K562 (cell line): Measurements from ENCODE around the gene CASP6. TPM values are rescaled to one million over a fixed set of nuclear protein-coding genes. Genes with fewer than 3 reads are reported as not detected.

Experiments
- C11orf30 ChIP-seq: fragments of 450-650 bp; IDR thresholded peaks from 2 replicates; pipeline ENCODE4 v1.6.1; 2016; ENCODE audit warnings: low read depth, mild to moderate bottlenecking
- EHMT2 ChIP-seq: fragments of 450-650 bp; IDR thresholded peaks from 2 replicates; pipeline ENCODE4 v1.6.1; 2018; ENCODE audit warnings: antibody characterized with exemption
- GATA2 ChIP-seq: sonication (generic); formaldehyde crosslinking; IDR thresholded peaks from 2 replicates; pipeline ENCODE4 v1.4.0; 2020; ENCODE audit warnings: mild to moderate bottlenecking, missing genetic modification reagents
- NFRKB ChIP-seq: fragments of 450-650 bp; IDR thresholded peaks from 2 replicates; pipeline ENCODE4 v1.6.1; 2016; ENCODE audit warnings: low read depth
- POLR2AphosphoS5 ChIP-seq: IDR thresholded peaks from 2 replicates; pipeline ENCODE4 v1.6.1; 2011; ENCODE audit warnings: mild to moderate bottlenecking, low read depth, low read length, moderate library complexity; ENCODE audit not compliant: control insufficient read depth, insufficient read depth
- ZNF444 ChIP-seq: fragments of 250-450 bp; sonication (Bioruptor Pico); IDR thresholded peaks from 2 replicates; pipeline ENCODE4 v1.4.0; 2020; ENCODE audit warnings: mild to moderate bottlenecking, moderate library complexity
- ZNF766 ChIP-seq: fragments of 200-800 bp; sonication (Bioruptor generic); conservative IDR thresholded peaks from 2 replicates; pipeline ENCODE4 v1.6.1; 2016; ENCODE audit warnings: missing genetic modification characterization, missing compliant biosample characterization
- polyA plus RNA-seq, 8 experiments: library from polyadenylated mRNA; depleted of rRNA in 4 of 8; stranded (reverse) in 5 of 8; unstranded in 3 of 8; fragments of >200 nt; fragmentation: Nextera tagmentation in 2 of 8; fragmentation: Illumina TruSeq in 1 of 8; extraction: Ambion mirVana in 2 of 8; extraction: Trizol in 1 of 8; gene quantifications; 2 replicates each; pipeline versions ENCODE4 v1.2.1 to v1.2.3, GENCODE V29; 2011 to 2014; ENCODE audit warnings: inconsistent platforms in 1 of 8, missing spikeins in 1 of 8
- total RNA-seq, 7 experiments: library from RNA; depleted of rRNA in 6 of 7; stranded (reverse); fragments of >200 nt in 6 of 7; fragmentation: Illumina TruSeq in 2 of 7; extraction: Trizol in 2 of 7; gene quantifications; 2 replicates each; pipeline versions ENCODE4 v1.2.1 to v1.2.3, GENCODE V29; 2011 to 2021; ENCODE audit warnings: low replicate concordance in 1 of 7
- TF ChIP-seq, protein P1 (sequence below): sonication (generic); formaldehyde crosslinking; IDR thresholded peaks from 2 replicates; pipeline ENCODE4 v1.4.0; 2020; ENCODE audit warnings: mild to moderate bottlenecking, missing genetic modification reagents
- TF ChIP-seq, protein P2 (sequence below): fragments of 450-650 bp; IDR thresholded peaks from 2 replicates; pipeline ENCODE4 v1.6.1; 2017; ENCODE audit warnings: antibody characterized with exemption, mild to moderate bottlenecking
- TF ChIP-seq, protein P3 (sequence below): fragments of 250-450 bp; sonication (Bioruptor Pico); IDR thresholded peaks from 2 replicates; pipeline ENCODE4 v1.8.0; 2022; ENCODE audit warnings: inconsistent platforms, mild to moderate bottlenecking, moderate library complexity, borderline replicate concordance

CASP6 gene
- total and polyA plus RNA-seq, 9 of the 15 experiments (the other 6 are each of a cell fraction or from before 2014, with no cell fraction given) = 20.8 to 72.7 (median 39.1) TPM

DNA sequence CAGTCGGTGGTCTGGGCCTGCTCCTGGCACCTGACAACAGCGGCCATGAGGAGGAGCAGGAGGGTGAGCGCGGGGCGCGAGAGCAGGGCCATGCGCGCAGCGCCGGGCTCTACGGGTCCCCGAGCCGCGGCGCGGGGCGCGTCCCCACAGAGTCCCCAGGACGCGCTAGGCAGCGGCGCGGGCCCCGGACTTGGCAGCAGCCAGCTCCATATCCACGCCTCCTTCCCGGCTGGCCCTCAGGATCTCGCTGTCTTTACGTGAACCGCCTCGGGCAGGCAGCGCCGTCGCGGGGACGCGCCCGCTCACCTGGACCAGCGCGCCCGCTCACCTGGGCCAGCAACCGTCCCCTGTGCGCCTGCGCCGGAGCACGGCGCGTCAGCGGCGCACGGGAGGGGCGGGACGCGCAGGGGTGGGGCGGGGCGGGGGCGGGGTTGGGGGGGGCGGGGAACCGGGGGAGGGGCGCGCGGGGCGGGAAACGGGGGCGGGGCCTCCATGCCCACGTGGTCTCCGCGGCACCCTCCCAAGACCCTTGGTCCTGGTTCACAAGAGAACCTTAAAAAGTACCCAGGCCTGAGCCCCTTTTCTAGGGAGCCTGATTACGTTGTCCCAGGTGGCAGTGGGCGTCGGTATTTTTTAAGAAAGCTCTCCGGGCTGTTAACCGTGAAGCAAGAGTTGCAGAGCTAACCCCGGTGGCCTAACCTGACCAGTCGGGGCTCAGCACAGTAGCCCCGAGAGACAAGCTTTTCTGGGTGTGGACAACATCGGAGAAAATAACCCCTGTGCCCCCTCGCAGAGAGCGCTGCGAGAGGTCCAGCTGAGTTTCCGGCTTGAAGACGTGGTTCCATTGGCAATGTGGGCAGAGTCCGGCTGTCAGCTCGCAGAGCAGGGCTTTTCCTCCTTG is 26.7 kb upstream of the CASP6 start, which contains the start of gene PLA2G12A (continued):
- TF ChIP-seq, protein P1, sequence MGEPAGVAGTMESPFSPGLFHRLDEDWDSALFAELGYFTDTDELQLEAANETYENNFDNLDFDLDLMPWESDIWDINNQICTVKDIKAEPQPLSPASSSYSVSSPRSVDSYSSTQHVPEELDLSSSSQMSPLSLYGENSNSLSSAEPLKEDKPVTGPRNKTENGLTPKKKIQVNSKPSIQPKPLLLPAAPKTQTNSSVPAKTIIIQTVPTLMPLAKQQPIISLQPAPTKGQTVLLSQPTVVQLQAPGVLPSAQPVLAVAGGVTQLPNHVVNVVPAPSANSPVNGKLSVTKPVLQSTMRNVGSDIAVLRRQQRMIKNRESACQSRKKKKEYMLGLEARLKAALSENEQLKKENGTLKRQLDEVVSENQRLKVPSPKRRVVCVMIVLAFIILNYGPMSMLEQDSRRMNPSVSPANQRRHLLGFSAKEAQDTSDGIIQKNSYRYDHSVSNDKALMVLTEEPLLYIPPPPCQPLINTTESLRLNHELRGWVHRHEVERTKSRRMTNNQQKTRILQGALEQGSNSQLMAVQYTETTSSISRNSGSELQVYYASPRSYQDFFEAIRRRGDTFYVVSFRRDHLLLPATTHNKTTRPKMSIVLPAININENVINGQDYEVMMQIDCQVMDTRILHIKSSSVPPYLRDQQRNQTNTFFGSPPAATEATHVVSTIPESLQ (CRISPR knock-in tag) = no peak
- TF ChIP-seq, protein P2, sequence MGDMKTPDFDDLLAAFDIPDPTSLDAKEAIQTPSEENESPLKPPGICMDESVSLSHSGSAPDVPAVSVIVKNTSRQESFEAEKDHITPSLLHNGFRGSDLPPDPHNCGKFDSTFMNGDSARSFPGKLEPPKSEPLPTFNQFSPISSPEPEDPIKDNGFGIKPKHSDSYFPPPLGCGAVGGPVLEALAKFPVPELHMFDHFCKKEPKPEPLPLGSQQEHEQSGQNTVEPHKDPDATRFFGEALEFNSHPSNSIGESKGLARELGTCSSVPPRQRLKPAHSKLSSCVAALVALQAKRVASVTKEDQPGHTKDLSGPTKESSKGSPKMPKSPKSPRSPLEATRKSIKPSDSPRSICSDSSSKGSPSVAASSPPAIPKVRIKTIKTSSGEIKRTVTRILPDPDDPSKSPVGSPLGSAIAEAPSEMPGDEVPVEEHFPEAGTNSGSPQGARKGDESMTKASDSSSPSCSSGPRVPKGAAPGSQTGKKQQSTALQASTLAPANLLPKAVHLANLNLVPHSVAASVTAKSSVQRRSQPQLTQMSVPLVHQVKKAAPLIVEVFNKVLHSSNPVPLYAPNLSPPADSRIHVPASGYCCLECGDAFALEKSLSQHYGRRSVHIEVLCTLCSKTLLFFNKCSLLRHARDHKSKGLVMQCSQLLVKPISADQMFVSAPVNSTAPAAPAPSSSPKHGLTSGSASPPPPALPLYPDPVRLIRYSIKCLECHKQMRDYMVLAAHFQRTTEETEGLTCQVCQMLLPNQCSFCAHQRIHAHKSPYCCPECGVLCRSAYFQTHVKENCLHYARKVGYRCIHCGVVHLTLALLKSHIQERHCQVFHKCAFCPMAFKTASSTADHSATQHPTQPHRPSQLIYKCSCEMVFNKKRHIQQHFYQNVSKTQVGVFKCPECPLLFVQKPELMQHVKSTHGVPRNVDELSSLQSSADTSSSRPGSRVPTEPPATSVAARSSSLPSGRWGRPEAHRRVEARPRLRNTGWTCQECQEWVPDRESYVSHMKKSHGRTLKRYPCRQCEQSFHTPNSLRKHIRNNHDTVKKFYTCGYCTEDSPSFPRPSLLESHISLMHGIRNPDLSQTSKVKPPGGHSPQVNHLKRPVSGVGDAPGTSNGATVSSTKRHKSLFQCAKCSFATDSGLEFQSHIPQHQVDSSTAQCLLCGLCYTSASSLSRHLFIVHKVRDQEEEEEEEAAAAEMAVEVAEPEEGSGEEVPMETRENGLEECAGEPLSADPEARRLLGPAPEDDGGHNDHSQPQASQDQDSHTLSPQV = no peak; the same call in 1 of the 2 replicates
- TF ChIP-seq ZNF444 (CRISPR knock-in tag) (no peak), NFRKB (no peak), ZNF766 (CRISPR knock-in tag) (no peak), POLR2AphosphoS5 (0 out of 2 replicates have a peak, but pooled peaks have one; percentile 22), C11orf30 (no peak), GATA2 (no peak), EHMT2 (no peak)
- TF ChIP-seq, protein P3, sequence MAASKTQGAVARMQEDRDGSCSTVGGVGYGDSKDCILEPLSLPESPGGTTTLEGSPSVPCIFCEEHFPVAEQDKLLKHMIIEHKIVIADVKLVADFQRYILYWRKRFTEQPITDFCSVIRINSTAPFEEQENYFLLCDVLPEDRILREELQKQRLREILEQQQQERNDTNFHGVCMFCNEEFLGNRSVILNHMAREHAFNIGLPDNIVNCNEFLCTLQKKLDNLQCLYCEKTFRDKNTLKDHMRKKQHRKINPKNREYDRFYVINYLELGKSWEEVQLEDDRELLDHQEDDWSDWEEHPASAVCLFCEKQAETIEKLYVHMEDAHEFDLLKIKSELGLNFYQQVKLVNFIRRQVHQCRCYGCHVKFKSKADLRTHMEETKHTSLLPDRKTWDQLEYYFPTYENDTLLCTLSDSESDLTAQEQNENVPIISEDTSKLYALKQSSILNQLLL (CRISPR knock-in tag) = no peak
